Measurements from ENCODE around the gene ITPR1.

DNA sequence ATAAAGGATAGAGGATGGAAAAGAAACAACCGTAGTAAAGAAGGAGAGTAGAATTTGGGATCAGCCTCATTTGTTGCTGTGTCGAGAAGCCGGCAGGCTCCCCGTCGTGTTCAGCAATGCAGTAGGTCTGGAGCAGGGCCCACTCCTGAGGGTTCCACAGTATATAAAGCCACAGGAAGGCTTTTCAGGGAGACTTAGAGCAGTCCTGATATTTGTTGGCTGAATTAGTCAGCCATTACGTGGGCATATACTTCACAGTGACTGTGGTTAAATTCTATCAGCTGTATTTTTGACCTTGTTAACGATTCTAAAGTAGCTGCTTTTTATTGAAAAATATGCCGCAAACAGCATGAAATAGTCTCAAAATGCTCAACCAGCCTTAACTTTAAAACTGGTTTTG is 149.5 kb downstream of the ITPR1 start:
- TF ChIP-seq, protein P1, sequence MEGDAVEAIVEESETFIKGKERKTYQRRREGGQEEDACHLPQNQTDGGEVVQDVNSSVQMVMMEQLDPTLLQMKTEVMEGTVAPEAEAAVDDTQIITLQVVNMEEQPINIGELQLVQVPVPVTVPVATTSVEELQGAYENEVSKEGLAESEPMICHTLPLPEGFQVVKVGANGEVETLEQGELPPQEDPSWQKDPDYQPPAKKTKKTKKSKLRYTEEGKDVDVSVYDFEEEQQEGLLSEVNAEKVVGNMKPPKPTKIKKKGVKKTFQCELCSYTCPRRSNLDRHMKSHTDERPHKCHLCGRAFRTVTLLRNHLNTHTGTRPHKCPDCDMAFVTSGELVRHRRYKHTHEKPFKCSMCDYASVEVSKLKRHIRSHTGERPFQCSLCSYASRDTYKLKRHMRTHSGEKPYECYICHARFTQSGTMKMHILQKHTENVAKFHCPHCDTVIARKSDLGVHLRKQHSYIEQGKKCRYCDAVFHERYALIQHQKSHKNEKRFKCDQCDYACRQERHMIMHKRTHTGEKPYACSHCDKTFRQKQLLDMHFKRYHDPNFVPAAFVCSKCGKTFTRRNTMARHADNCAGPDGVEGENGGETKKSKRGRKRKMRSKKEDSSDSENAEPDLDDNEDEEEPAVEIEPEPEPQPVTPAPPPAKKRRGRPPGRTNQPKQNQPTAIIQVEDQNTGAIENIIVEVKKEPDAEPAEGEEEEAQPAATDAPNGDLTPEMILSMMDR (IDR thresholded peaks at IDR 0.05), result no peak
- no peak for TF ChIP-seq POLR2AphosphoS5 (IDR thresholded peaks at IDR 0.05)
